Measurements from ENCODE around the gene KDM2A.
"Not testable (repeated sequence)": the region's sequence is repeated elsewhere in the genome, so short reads cannot be mapped to it uniquely, and the experiment has no call there.

The KDM2A gene

DNA sequence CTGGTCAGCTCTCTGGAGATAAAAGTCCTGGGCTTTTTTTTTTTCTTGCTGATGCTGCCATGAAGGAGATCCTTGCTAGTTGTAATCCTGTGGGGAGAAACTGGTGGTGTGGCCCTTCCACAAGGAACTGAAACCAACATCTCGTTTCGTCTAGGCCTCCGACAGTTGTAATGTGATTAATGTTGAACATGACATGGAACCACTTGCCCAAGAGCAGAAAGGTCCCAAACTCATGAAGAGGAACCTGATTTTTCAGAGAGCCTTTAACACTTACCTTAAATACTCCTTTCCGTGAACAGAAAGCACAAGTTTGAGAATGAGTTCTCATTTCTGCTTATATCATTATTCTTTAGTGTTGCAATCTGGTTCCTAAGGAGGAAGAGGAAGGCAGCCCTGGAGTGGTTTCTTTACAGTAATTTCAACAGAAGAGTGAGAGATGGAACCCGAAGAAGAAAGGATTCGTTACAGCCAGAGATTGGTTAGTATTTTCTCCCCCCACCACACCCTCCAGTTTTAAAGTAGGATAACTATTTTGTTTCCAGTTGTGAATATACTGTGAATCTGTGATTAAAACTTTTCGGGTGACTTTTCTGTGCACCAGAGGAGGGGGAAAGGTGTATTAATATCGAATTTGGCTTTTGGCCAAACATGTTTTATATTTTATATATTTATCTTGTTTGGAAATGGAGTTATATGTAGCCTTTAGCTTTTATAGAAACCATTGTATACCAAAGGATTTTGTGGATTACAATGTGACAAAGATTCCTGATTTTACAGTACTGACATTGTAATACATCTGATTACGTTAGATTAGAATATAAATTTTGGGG is 2.0 kb downstream of the KDM2A start:
- Histone ChIP-seq H3K9me3 (replicated peaks in 1 of 11) (no peaks in the 10 kb centered on the region; a peak in 1 of 22 replicates), H3K27ac (peak overlapping the region; percentile 96 to 100 (median 98)), H3K4me2 (peak overlapping the region; percentile 75 to 97 (median 94)), H3K4me1 (peaks cover 28 to 63% (median 46%) of the 10 kb centered on the region in 10 experiments), H3K9ac (peak overlapping the region; percentile 98 to 100 (median 100)), H4K20me1 (peaks cover 41 to 68% (median 59%) of the 10 kb centered on the region in 11 experiments), H3K36me3 (peaks cover 32 to 44% (median 40%) of the 10 kb centered on the region in 11 experiments), H3K27me3 (peaks cover 17 to 25% (median 24%) of the 10 kb centered on the region in 11 experiments), H3K4me3 (peak overlapping the region; percentile 89 to 100 (median 99))
- TF ChIP-seq Cebpa-rat (IDR thresholded peaks at IDR 0.05), result peak in 7 of 11 experiments; percentile 18 to 66 (median 57); a peak in 10 of 22 replicates

DNA sequence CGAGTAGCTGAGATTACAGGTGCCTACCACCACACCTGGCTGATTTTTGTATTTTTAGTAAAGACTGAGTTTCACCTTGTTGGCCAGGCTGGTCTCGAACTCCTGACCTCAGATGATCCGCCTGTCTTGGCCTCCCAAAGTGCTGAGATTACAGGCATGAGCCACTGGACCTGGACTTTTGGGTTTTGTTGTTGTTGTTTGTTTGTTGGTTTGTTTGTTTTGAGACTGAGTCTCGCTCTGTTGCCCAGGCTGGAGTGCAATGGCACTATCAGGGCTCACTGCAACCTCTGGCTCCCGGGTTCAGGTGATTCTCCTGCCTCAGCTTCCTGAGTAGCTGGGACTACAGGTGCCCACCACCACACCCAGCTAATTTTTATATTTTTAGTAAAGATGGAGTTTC is 4.7 kb downstream of the KDM2A start:
- Histone ChIP-seq H3K9ac (peak overlapping the region in 1 of 11 experiments; percentile 98; a peak in 1 of 22 replicates), H3K4me3 (peak overlapping the region in 2 of 10 experiments; percentile 24 to 100; a peak in 3 of 20 replicates), H3K4me2 (peak overlapping the region in 9 of 11 experiments; percentile 15 to 97 (median 95); a peak in 15 of 22 replicates), H3K36me3 (peaks cover 55 to 71% (median 67%) of the 10 kb centered on the region in 11 experiments), H4K20me1 (peaks cover 68 to 95% (median 86%) of the 10 kb centered on the region in 11 experiments), H3K4me1 (peaks cover 24 to 62% (median 41%) of the 10 kb centered on the region in 10 experiments)
- not testable (repeated sequence) for H3K27me3 ChIP-seq; H3K9me3 ChIP-seq (replicated peaks in 1 of 11); H3K27ac ChIP-seq

DNA sequence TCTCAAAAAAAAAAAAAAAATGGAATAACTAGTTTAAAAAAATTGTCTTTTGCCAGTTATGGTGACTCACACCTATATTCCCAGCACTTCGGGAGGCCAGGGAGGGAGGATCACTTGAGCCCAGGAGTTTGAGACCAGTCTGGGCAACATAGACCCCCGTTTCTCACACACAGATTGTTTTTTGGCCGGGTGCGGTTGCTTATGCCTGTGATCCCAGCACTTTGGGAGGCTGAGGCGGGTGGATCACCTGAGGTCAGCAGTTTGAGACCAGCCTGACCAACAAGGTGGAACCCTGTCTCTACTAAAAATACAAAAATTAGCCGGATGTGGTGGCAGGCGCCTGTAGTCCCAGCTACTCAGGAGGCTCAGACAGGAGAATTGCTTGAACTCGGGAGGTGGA is 7.2 kb downstream of the KDM2A start:
- H3K9me3 ChIP-seq (replicated peaks in 1 of 11); H3K27me3 ChIP-seq; H3K9ac ChIP-seq; H3K4me3 ChIP-seq: not testable (repeated sequence)
- H3K4me2 ChIP-seq, result peak overlapping the region in 3 of 11 experiments; percentile 20 to 95 (median 55); a peak in 2 of 22 replicates
- 0 out of 22 replicates have a peak overlapping the region, but pooled peaks of 1 of the 11 experiments have one; percentile 2 for H3K27ac ChIP-seq
- peaks cover 24 to 62% (median 41%) of the 10 kb centered on the region in 10 experiments for H3K4me1 ChIP-seq
- H4K20me1 ChIP-seq, result peaks cover 93 to 100% (median 100%) of the 10 kb centered on the region in 11 experiments
- H3K36me3 ChIP-seq, result peaks cover 73 to 96% (median 90%) of the 10 kb centered on the region in 11 experiments

DNA sequence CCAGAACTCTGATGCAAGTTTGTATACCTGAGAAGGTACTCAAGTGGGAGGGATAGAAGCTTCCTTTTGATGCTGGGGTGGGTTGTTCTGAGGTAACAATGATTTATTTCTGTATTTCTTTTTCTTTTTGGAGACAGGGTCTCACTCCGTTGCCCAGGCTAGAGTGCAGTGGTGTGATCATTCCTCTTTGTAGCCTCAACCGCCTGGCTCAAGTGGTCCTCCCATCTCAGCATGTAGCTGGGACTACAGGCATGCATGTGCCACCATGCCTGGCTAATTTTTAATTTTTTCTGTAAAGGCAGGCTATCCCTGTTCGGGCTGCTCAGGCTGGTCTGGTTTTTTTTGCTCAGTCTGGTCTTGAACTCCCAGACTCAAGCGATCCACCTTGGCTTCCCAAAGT is 7.9 kb downstream of the KDM2A start:
- Histone ChIP-seq H3K27me3 (no peaks in the 10 kb centered on the region), H3K27ac (no peak overlapping the region), H3K4me1 (peaks cover 17 to 60% (median 40%) of the 10 kb centered on the region in 10 experiments), H3K4me2 (0 out of 22 replicates have a peak overlapping the region, but pooled peaks of 2 of the 11 experiments have one; percentile 1 to 29), H3K9me3 (replicated peaks in 1 of 11) (no peaks in the 10 kb centered on the region; a peak in 1 of 22 replicates), H3K9ac (0 out of 22 replicates have a peak overlapping the region, but pooled peaks of 1 of the 11 experiments have one; percentile 48), H3K4me3 (no peak overlapping the region), H3K36me3 (peaks cover 80 to 100% (median 96%) of the 10 kb centered on the region in 11 experiments), H4K20me1 (peaks cover 97 to 100% (median 100%) of the 10 kb centered on the region in 11 experiments)
- TF ChIP-seq Cebpa-rat (IDR thresholded peaks at IDR 0.05), result no peak

DNA sequence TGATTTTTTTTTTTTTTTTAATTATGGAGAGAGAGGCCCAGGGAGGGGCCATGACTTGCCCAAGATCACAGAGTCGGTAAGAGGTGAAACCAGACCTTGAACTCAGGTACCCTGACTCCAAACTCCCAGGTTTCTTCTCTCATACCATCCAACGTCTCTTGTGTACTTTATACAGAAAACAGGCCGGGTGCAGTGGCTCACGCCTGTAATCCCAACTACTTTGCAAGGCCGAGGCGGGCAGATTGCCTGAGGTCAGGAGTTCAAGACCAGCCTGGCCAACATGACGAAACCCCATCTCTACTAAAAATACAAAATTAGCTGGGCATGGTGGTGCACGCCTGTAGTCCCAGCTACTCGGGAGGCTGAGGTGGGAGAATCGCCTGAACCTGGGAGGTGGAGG is 11.8 kb downstream of the KDM2A start:
- not testable (repeated sequence) for H3K27me3 ChIP-seq; H3K4me3 ChIP-seq; H3K9me3 ChIP-seq (replicated peaks in 1 of 11); H3K4me2 ChIP-seq; H3K9ac ChIP-seq; H3K27ac ChIP-seq
- H4K20me1 ChIP-seq, result peaks cover 95 to 100% (median 100%) of the 10 kb centered on the region in 11 experiments
- H3K4me1 ChIP-seq, result peaks cover 0 to 22% (median 7%) of the 10 kb centered on the region in 10 experiments; a peak in 13 of 20 replicates
- peaks cover 87 to 100% (median 98%) of the 10 kb centered on the region in 11 experiments for H3K36me3 ChIP-seq

DNA sequence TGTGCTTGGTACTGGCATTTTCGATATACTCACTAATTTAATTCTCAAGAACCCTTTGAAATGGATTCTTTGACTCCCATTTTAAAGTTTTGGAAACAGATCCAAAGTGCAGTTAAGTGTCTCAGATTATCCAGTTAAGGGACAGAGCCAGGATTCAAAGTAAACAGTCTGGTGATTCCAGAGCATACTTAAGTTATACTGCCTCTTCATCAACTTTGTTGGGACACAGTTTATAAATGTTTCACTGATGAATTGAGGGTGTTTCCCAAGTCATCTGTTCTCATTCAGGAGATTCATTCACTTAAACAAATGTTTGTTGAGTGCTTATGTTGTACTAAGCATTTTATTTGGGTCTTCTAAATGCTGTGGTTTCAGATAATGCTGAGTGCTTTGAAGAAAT is 17.1 kb downstream of the KDM2A start:
- Histone ChIP-seq H3K4me1 (no peaks in the 10 kb centered on the region), H3K9me3 (replicated peaks in 1 of 11) (no peaks in the 10 kb centered on the region), H3K9ac (no peak overlapping the region), H3K27ac (no peak overlapping the region), H3K36me3 (peaks cover 99 to 100% (median 100%) of the 10 kb centered on the region in 11 experiments), H3K4me2 (no peak overlapping the region), H4K20me1 (peaks cover 83 to 100% (median 100%) of the 10 kb centered on the region in 11 experiments), H3K4me3 (no peak overlapping the region), H3K27me3 (no peaks in the 10 kb centered on the region)
- no peak for TF ChIP-seq Cebpa-rat (IDR thresholded peaks at IDR 0.05)

DNA sequence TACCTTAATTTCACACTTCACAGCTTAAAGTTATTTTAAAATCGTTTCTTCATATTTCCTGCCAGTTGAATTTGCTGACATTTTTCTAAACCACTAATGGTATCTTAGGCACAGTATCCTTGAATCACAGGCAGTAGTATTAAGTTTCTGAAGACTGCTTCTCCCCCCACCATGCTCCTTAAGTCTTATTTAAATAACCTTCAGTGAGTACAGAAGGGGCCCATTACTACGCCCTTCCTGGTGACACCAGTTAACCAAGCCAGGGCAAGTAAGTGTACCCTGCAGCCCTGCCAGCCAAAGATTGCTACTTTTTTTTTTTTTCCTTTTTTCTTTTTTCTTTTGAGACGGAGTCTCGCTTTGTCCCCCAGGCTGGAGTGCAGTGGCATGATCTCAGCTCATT is 19.9 kb downstream of the KDM2A start:
- H4K20me1 ChIP-seq, result peaks cover 68 to 99% (median 96%) of the 10 kb centered on the region in 11 experiments
- no peak overlapping the region for H3K4me3 ChIP-seq
- H3K9me3 ChIP-seq (replicated peaks in 1 of 11), result no peaks in the 10 kb centered on the region
- H3K36me3 ChIP-seq, result peaks cover 91 to 96% (median 94%) of the 10 kb centered on the region in 11 experiments
- H3K9ac ChIP-seq, result no peak overlapping the region
- TF ChIP-seq Cebpa-rat (IDR thresholded peaks at IDR 0.05), result no peak
- H3K27me3 ChIP-seq, result no peaks in the 10 kb centered on the region
- H3K4me2 ChIP-seq, result no peak overlapping the region
- H3K4me1 ChIP-seq, result no peaks in the 10 kb centered on the region
- H3K27ac ChIP-seq, result no peak overlapping the region

DNA sequence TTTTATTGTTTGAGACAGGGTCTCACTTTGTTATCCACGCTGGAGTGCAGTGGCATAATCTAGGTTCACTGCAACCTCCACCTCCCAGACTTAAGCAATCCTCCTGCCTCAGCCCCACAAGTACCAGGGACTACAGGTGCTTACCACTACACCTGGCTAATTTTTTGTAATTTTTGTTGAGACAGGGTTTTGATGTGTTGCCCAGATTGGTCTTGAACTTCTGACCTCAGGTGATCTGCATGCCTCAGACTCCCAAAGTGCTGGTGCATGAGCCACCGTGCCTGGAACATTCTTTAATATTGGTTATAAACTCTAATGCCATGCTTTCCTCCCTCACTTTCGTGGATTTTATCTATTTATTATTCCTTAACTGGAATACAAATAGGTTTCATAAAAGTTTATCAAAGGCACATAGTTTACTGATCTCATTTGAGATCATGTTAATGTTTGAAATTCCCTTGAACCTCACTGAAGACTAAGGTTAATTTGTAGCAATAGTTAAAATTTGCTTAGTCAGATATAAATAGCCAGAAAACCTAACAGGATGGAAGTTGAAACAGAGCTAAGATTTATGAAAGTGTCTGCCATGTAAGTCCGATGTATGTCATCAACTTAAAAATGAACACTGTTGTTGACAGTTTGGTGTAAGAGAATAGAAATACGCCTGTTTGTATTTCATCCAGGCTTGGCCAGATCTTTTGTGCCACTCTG is 27.6 kb downstream of the KDM2A start:
- Histone ChIP-seq H3K27me3 (no peaks in the 10 kb centered on the region), H3K36me3 (peaks cover 80 to 96% (median 94%) of the 10 kb centered on the region in 11 experiments), H3K9me3 (replicated peaks in 1 of 11) (no peaks in the 10 kb centered on the region), H3K4me1 (0 out of 20 replicates have a peak, but pooled peaks cover 0 to 2% (median 0%) of the 10 kb centered on the region in 10 experiments), H3K4me2 (no peak overlapping the region), H4K20me1 (peaks cover 70 to 99% (median 96%) of the 10 kb centered on the region in 11 experiments), H3K9ac (no peak overlapping the region), H3K27ac (no peak overlapping the region), H3K4me3 (no peak overlapping the region)
- no peak for TF ChIP-seq Cebpa-rat (IDR thresholded peaks at IDR 0.05)

DNA sequence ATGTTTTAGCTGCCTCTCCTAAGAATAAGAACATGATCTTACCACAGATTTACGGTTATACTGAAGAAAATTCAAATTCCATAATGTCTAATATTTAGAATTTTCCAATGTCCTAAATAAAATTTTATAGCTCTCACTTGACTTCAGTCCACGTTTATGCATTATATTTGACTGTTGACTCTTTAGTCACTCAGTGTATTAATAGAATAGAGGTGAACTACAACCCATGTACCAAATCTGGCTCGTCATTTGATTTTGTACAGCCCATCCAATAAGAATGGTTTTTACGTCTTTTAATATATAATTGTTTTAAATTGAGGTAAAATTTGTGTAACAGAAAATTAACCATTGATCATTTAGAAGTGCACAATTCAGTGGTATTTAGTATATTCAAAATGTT is 34.9 kb downstream of the KDM2A start:
- H4K20me1 ChIP-seq, result peaks cover 67 to 100% (median 96%) of the 10 kb centered on the region in 11 experiments
- peaks cover 63 to 96% (median 80%) of the 10 kb centered on the region in 11 experiments for H3K36me3 ChIP-seq
- no peak overlapping the region for H3K4me3 ChIP-seq
- H3K4me1 ChIP-seq, result peaks cover 0 to 17% (median 0%) of the 10 kb centered on the region in 10 experiments; a peak in 1 of 20 replicates
- TF ChIP-seq Cebpa-rat (IDR thresholded peaks at IDR 0.05), result no peak
- no peak overlapping the region for H3K27ac ChIP-seq
- H3K9ac ChIP-seq, result no peak overlapping the region
- H3K9me3 ChIP-seq (replicated peaks in 1 of 11), result peaks cover 0 to 10% (median 3%) of the 10 kb centered on the region in 11 experiments; a peak in 7 of 22 replicates
- no peaks in the 10 kb centered on the region for H3K27me3 ChIP-seq
- no peak overlapping the region for H3K4me2 ChIP-seq

Data from BLaER1 treated with 17β-estradiol and CSF1 and Interleukin-3, amounts not matched to agents 10 nM and 100 nM (cell line).